Adrenal gland (tissue), 5 donors: ENCODE measurements around the gene MUC12.

Source experiments
- POLR2A ChIP-seq, 2 donors: fragments of 450-650 bp; IDR thresholded peaks; one replicate each; pipeline ENCODE4 v1.6.1; 2017; ENCODE audit warnings: antibody characterized with exemption in 2 of 2, mild to moderate bottlenecking in 2 of 2, moderate library complexity in 1 of 2
- TF ChIP-seq, protein P1 (sequence below), 6 experiments: fragments of 450-650 bp in 4 of 6; fragments of 200-600 bp in 2 of 6; sonication (generic) in 1 of 6; IDR thresholded peaks; 1 replicate in 5 of 6; 2 replicates in 1 of 6; pipeline versions ENCODE4 v1.5.1 to v1.8.0; 2016 to 2021; ENCODE audit warnings: antibody characterized with exemption in 6 of 6, mild to moderate bottlenecking in 2 of 6, moderate library complexity in 1 of 6
- donor health status: DM: no; HTN: no; CAD: no.

DNA sequence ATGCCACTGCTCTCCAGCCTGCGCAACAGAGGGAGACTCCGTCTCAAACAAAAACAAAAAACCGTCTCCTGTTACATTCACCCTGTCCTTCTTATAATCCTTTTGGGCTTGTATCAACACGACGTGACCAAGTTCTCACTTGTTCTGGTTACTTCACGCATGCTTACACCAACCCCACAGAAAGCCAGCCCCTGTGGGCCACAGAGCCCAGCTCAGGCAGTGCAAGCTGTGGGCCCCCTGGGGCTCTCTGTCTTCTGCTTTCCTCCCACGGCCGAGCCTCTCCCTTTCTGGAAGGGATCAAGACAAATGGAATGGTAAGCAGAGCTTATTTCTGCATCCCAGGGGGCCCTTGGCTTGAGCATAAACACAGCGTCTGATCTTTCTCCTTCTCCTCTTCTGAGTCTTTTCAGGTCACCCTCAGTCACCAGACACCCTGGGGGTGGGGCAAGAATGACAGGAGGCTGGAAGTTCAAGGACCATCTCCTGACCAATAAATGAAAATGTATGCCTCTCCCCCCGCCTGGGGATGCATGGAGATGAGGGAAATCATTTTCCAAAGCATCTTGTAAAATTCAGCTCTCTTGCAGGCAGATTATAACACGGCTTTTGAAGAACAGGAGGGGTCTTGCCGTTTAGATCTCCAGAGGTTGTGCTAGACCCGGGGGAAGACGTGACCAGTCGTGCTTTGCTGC is 96.9 kb downstream of the MUC12 start:
- TF ChIP-seq, protein P1, sequence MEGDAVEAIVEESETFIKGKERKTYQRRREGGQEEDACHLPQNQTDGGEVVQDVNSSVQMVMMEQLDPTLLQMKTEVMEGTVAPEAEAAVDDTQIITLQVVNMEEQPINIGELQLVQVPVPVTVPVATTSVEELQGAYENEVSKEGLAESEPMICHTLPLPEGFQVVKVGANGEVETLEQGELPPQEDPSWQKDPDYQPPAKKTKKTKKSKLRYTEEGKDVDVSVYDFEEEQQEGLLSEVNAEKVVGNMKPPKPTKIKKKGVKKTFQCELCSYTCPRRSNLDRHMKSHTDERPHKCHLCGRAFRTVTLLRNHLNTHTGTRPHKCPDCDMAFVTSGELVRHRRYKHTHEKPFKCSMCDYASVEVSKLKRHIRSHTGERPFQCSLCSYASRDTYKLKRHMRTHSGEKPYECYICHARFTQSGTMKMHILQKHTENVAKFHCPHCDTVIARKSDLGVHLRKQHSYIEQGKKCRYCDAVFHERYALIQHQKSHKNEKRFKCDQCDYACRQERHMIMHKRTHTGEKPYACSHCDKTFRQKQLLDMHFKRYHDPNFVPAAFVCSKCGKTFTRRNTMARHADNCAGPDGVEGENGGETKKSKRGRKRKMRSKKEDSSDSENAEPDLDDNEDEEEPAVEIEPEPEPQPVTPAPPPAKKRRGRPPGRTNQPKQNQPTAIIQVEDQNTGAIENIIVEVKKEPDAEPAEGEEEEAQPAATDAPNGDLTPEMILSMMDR (IDR thresholded peaks at IDR 0.05): no peak
- no peak for TF ChIP-seq POLR2A (IDR thresholded peaks at IDR 0.05)
